NT2/D1 (cell line): Measurements from ENCODE around the gene ZBTB44.

ENCODE experiments used
- SUZ12 ChIP-seq: IDR thresholded peaks from 2 replicates; pipeline ENCODE4 v1.6.1; 2011; ENCODE audit not compliant: insufficient read length, insufficient read depth; ENCODE audit errors: extremely low read depth
- YY1 ChIP-seq: IDR thresholded peaks from 2 replicates; pipeline ENCODE4 v1.6.1; 2011; ENCODE audit not compliant: insufficient read length, insufficient read depth
- ZNF274 ChIP-seq: IDR thresholded peaks from 2 replicates; pipeline ENCODE4 v1.6.1; 2011; ENCODE audit warnings: mild to moderate bottlenecking, low read depth, low read length

DNA sequence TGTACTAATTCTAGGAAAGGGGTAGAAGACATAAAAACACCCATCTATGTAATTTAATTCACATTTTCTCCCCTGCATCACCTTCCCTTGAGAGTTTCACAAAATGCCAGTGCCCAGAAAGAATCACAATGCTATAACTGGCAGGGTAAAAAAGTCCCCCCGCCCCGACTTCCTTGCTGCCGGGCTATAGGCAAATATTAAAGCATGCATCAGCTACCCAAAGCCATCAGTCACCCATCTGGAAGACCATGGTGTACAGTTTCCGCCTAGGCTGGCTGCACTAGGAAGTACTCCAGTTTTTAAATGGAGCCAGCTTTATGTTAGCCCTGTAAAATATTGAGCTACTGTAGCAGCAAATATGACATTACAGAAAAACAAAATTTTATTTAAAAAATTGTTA, 87.3 kb downstream of the ZBTB44 start:
- TF ChIP-seq YY1 (no peak), SUZ12 (no peak), ZNF274 (no peak)
